ENCODE data around the gene MID2. TPM values are rescaled to one million over a fixed set of nuclear protein-coding genes. Genes with fewer than 3 reads are reported as not detected.

Gene MID2
- total RNA-seq, 2 donors from 2014 or later, result 15.8 to 18.9 TPM

- DNase-seq (peak; percentile 43 to 44), ATAC-seq (replicated peaks in 1 of 2) (peak; percentile 63 to 69)
- Mint-ChIP-seq H3K9me3 (no peaks in the 10 kb centered on the region), H3K4me1 (ENCODE audit: low read depth) (peaks cover 37% of the 10 kb centered on the region), H3K27ac (peak overlapping the region; percentile 45), H3K36me3 (ENCODE audit: insufficient read depth in 2 of 2) (no peaks in the 10 kb centered on the region), H3K4me3 (peak overlapping the region; percentile 82 to 92), H3K27me3 (ENCODE audit: low read depth) (peaks cover 8% of the 10 kb centered on the region)
Measured at GRCh38 chrX:107826238-107827029, 768 bp downstream of the MID2 start.

GRCh38 chrX:107827030-107827831 lies 1.6 kb downstream of the MID2 start:
- H3K36me3 Mint-ChIP-seq (ENCODE audit: insufficient read depth in 2 of 2), result no peaks in the 10 kb centered on the region
- ATAC-seq (replicated peaks in 1 of 2) (no peak), DNase-seq (no peak)
- H3K27me3 Mint-ChIP-seq (ENCODE audit: low read depth), result peaks cover 8% of the 10 kb centered on the region
- peak overlapping the region; percentile 83 for H3K27ac Mint-ChIP-seq
- H3K4me3 Mint-ChIP-seq, result peak overlapping the region; percentile 82 to 92
- peaks cover 37% of the 10 kb centered on the region for H3K4me1 Mint-ChIP-seq (ENCODE audit: low read depth)
- no peaks in the 10 kb centered on the region for H3K9me3 Mint-ChIP-seq

DNA sequence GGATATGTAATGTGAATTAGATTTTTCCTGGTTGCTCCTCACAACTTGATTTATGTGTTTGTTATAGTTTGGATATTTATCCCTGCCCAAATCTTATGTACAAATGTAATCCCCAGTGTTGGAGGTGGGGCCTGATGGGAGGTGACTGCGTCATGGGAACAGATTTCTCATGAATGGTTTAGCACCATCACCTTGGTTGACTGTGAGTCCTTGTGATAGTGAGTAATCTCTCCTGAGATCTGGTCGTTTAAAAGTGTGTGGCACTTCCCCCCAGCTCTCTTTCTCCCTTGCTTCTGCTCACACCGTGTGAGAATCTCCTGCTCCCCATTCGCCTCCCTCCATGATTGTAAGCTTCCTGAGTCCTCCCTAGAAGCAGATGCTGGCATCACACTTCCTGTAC lies 2.2 kb downstream of the MID2 start:
- peak overlapping the region; percentile 82 to 92 for H3K4me3 Mint-ChIP-seq
- ATAC-seq (replicated peaks in 1 of 2), result peak; percentile 19 to 34
- H3K27me3 Mint-ChIP-seq (ENCODE audit: low read depth), result peaks cover 10% of the 10 kb centered on the region
- peak overlapping the region; percentile 83 for H3K27ac Mint-ChIP-seq
- H3K9me3 Mint-ChIP-seq, result no peaks in the 10 kb centered on the region
- peaks cover 37% of the 10 kb centered on the region for H3K4me1 Mint-ChIP-seq (ENCODE audit: low read depth)
- no peaks in the 10 kb centered on the region for H3K36me3 Mint-ChIP-seq (ENCODE audit: insufficient read depth in 2 of 2)
- DNase-seq, result peak in 1 of 2 donors; percentile 10

GRCh38 chrX:107829878-107830277 lies 4.2 kb downstream of the MID2 start:
- Mint-ChIP-seq H3K4me3 (no peak overlapping the region), H3K27ac (no peak overlapping the region), H3K27me3 (ENCODE audit: low read depth) (peaks cover 20% of the 10 kb centered on the region), H3K4me1 (ENCODE audit: low read depth) (peaks cover 28% of the 10 kb centered on the region), H3K36me3 (ENCODE audit: insufficient read depth in 2 of 2) (no peaks in the 10 kb centered on the region), H3K9me3 (no peaks in the 10 kb centered on the region)
- ATAC-seq (replicated peaks in 1 of 2) (no peak), DNase-seq (no peak)

DNA sequence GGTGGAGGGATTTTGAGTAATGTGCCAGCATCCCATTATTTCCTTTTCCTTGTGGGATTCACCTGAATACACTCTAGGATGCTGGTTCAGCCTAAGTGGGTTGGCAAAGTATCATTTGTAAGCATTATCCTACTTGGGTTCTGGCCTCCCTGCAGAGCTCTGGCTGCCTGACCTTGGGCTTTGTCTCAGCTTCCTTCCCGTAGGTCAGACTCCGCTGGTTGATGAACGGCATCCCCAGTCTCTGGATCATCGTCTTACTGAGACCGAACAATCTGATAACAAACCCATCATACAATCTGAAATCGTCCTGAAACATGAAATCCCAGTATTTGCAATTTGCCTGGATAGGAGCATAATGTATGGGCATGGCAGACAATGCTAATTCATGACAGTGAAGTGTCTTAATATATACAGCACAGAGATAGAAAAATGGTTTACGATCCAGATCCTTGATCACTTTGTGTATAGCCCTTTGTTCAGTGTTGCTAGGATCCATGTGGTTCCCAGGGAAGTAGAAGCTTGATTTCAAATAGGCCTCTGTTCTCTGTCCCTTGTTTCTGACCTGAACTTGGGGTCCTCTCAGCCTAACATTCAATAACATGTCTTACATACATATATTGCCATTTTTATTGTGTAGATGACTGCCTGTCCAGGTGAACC lies 5.5 kb downstream of the MID2 start:
- H3K27ac Mint-ChIP-seq, result no peak overlapping the region
- H3K27me3 Mint-ChIP-seq (ENCODE audit: low read depth), result peaks cover 16% of the 10 kb centered on the region
- no peak for DNase-seq

GRCh38 chrX:107834275-107835201 lies 8.9 kb downstream of the MID2 start:
- peaks cover 29% of the 10 kb centered on the region for H3K27me3 Mint-ChIP-seq (ENCODE audit: low read depth)
- H3K9me3 Mint-ChIP-seq, result no peaks in the 10 kb centered on the region
- no peak overlapping the region for H3K4me3 Mint-ChIP-seq
- DNase-seq (no peak), ATAC-seq (replicated peaks in 1 of 2) (no peak)
- no peak overlapping the region for H3K27ac Mint-ChIP-seq
- H3K4me1 Mint-ChIP-seq (ENCODE audit: low read depth), result peaks cover 9% of the 10 kb centered on the region
- H3K36me3 Mint-ChIP-seq (ENCODE audit: insufficient read depth in 2 of 2), result no peaks in the 10 kb centered on the region

More for the DNA sequence above, 5.5 kb downstream of the MID2 start:
- no peak for ATAC-seq (replicated peaks in 1 of 2)
- Mint-ChIP-seq H3K4me3 (no peak overlapping the region), H3K9me3 (no peaks in the 10 kb centered on the region), H3K36me3 (ENCODE audit: insufficient read depth in 2 of 2) (no peaks in the 10 kb centered on the region), H3K4me1 (ENCODE audit: low read depth) (peaks cover 22% of the 10 kb centered on the region)

- Mint-ChIP-seq H3K27me3 (ENCODE audit: low read depth) (peaks cover 43% of the 10 kb centered on the region), H3K4me3 (no peak overlapping the region), H3K36me3 (ENCODE audit: insufficient read depth in 2 of 2) (no peaks in the 10 kb centered on the region), H3K9me3 (no peaks in the 10 kb centered on the region), H3K27ac (no peak overlapping the region), H3K4me1 (ENCODE audit: low read depth) (peaks cover 7% of the 10 kb centered on the region)
- ATAC-seq (replicated peaks in 1 of 2) (no peak), DNase-seq (no peak)
Measured at GRCh38 chrX:107836958-107837357, 11.3 kb downstream of the MID2 start.

DNA sequence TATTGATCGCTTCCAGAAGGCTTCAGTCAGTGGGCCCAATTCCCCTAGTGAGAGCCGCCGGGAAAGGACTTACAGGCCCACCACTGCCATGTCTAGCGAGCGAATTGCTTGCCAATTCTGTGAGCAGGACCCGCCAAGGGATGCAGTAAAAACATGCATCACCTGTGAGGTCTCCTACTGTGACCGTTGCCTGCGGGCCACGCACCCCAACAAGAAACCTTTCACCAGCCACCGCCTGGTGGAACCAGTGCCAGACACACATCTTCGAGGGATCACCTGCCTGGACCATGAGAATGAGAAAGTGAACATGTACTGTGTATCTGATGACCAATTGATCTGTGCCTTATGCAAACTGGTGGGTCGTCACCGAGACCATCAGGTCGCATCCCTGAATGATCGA lies 15.3 kb downstream of the MID2 start:
- peaks cover 27% of the 10 kb centered on the region for H3K27me3 Mint-ChIP-seq (ENCODE audit: low read depth)
- H3K27ac Mint-ChIP-seq, result no peak overlapping the region
- no peaks in the 10 kb centered on the region for H3K9me3 Mint-ChIP-seq
- no peak for DNase-seq
- no peaks in the 10 kb centered on the region for H3K36me3 Mint-ChIP-seq (ENCODE audit: insufficient read depth in 2 of 2)
- no peak for ATAC-seq (replicated peaks in 1 of 2)
- H3K4me3 Mint-ChIP-seq, result no peak overlapping the region
- peaks cover 7% of the 10 kb centered on the region for H3K4me1 Mint-ChIP-seq (ENCODE audit: low read depth)

- Mint-ChIP-seq H3K27ac (no peak overlapping the region), H3K36me3 (ENCODE audit: insufficient read depth in 2 of 2) (no peaks in the 10 kb centered on the region), H3K9me3 (no peaks in the 10 kb centered on the region), H3K4me1 (ENCODE audit: low read depth) (peaks cover 7% of the 10 kb centered on the region), H3K27me3 (ENCODE audit: low read depth) (peaks cover 17% of the 10 kb centered on the region), H3K4me3 (no peak overlapping the region)
- ATAC-seq (replicated peaks in 1 of 2) (no peak), DNase-seq (no peak)
Measured at GRCh38 chrX:107842715-107843400, 17.2 kb downstream of the MID2 start.

DNA sequence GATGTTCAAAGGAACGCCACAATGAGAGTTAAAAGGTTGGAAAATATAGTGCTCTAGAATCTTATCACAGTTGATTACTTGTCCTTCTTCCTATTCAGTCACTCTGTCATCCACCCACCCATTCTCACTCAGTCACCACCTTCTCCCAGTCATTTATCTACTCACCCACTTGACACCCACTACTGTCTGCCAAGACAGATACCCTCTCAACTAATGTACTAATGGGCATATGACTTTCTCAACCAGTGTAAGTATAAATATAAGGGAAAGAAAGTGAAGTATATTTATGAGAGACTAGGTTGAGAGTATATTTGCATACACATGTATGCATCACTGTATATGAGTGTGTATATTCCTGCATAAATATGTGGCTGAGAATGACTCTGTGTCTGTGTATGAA lies 20.0 kb downstream of the MID2 start:
- no peak overlapping the region for H3K27ac Mint-ChIP-seq

GRCh38 chrX:107848591-107848990 lies 22.9 kb downstream of the MID2 start:
- ATAC-seq (replicated peaks in 1 of 2) (no peak), DNase-seq (no peak)
- peaks cover 8% of the 10 kb centered on the region for H3K4me1 Mint-ChIP-seq (ENCODE audit: low read depth)
- no peak overlapping the region for H3K4me3 Mint-ChIP-seq
- no peaks in the 10 kb centered on the region for H3K9me3 Mint-ChIP-seq
- peaks cover 0 to 2% of the 10 kb centered on the region in 2 donors for H3K36me3 Mint-ChIP-seq (ENCODE audit: insufficient read depth in 2 of 2)
- peaks cover 14% of the 10 kb centered on the region for H3K27me3 Mint-ChIP-seq (ENCODE audit: low read depth)
- no peak overlapping the region for H3K27ac Mint-ChIP-seq

More for the DNA sequence above, 20.0 kb downstream of the MID2 start:
- no peak overlapping the region for H3K4me3 Mint-ChIP-seq
- ATAC-seq (replicated peaks in 1 of 2) (peak; percentile 89 to 92), DNase-seq (peak; percentile 22 to 29)
- peaks cover 7% of the 10 kb centered on the region for H3K27me3 Mint-ChIP-seq (ENCODE audit: low read depth)
- no peaks in the 10 kb centered on the region for H3K36me3 Mint-ChIP-seq (ENCODE audit: insufficient read depth in 2 of 2)
- H3K9me3 Mint-ChIP-seq, result no peaks in the 10 kb centered on the region
- H3K4me1 Mint-ChIP-seq (ENCODE audit: low read depth), result peaks cover 15% of the 10 kb centered on the region
